Uterus (tissue), 4 donors: ENCODE measurements around the gene PCBD1. TPM values are rescaled to one million over a fixed set of nuclear protein-coding genes. Genes with fewer than 3 reads are reported as not detected.

Experiments
- DNase-seq, 2 donors: peaks; one replicate each; pipeline ENCODE4 v3.0.0-alpha.2; 2019 to 2020
- H3K27ac ChIP-seq, 2 donors: fragments of 200-600 bp; sonication (generic); 1 replicate in 1 of 2; 2 replicates in 1 of 2; pipeline ENCODE4 v1.5.1; 2016 to 2018
- H3K27me3 ChIP-seq, 2 donors: fragments of 200-600 bp; sonication (generic); one replicate each; pipeline ENCODE4 v1.5.1; 2018 to 2019; ENCODE audit warnings: control low read depth in 1 of 2
- H3K36me3 ChIP-seq, 2 donors: fragments of 200-600 bp; sonication (generic); one replicate each; pipeline ENCODE4 v1.5.1; 2019; ENCODE audit warnings: control low read depth in 1 of 2
- H3K4me1 ChIP-seq, 2 donors: fragments of 200-600 bp; sonication (generic); one replicate each; pipeline ENCODE4 v1.5.1; 2018 to 2019; ENCODE audit warnings: control low read depth in 1 of 2
- H3K4me3 ChIP-seq, 2 donors: fragments of 200-600 bp; sonication (generic); 1 replicate in 1 of 2; 2 replicates in 1 of 2; pipeline ENCODE4 v1.5.1; 2018 to 2019; ENCODE audit warnings: mild to moderate bottlenecking in 1 of 2
- H3K9me3 ChIP-seq, 2 donors: fragments of 200-600 bp; sonication (generic); one replicate each; pipeline ENCODE4 v1.5.1; 2019; ENCODE audit warnings: control low read depth in 1 of 2
- POLR2A ChIP-seq, 2 donors: fragments of 450-650 bp; IDR thresholded peaks; one replicate each; pipeline ENCODE4 v1.6.1; 2016; ENCODE audit warnings: antibody characterized with exemption in 2 of 2, mild to moderate bottlenecking in 1 of 2, moderate library complexity in 1 of 2
- intact Hi-C: fragments of 100-400 bp; cut with DNase I; formaldehyde crosslinking; loops from one replicate; pipeline ENCODE4 v1.15.1; 2023; ENCODE audit warnings: low total_unique reads
- total RNA-seq, 4 donors: library from RNA; depleted of rRNA in 3 of 4; stranded (reverse); fragments of >200 nt in 3 of 4; gene quantifications; one replicate each; pipeline versions ENCODE4 v1.1.0 to v1.2.4, GENCODE V29; 2014 to 2023
- TF ChIP-seq, protein P1 (sequence below), 4 experiments: fragments of 200-600 bp in 2 of 4; fragments of 450-650 bp in 2 of 4; sonication (generic) in 2 of 4; IDR thresholded peaks; one replicate each; pipeline ENCODE4 v1.5.1; 2016 to 2019; ENCODE audit warnings: antibody characterized with exemption in 4 of 4, mild to moderate bottlenecking in 2 of 4, moderate library complexity in 1 of 4
- donor health status: DM: yes; HTN: yes; CAD: no.

PCBD1 gene
- total RNA-seq, 4 donors from 2014 or later = 18.4 to 52.8 (median 27.9) TPM

GRCh38 chr10:70893227-70894006 is 5.1 kb upstream of the PCBD1 start:
- Histone ChIP-seq H3K27me3 (no peaks in the 10 kb centered on the region), H3K4me3 (no peak overlapping the region), H3K27ac (no peak overlapping the region), H3K9me3 (no peaks in the 10 kb centered on the region), H3K4me1 (peaks cover 0 to 5% of the 10 kb centered on the region in 2 donors), H3K36me3 (no peaks in the 10 kb centered on the region)
- intact Hi-C loops = no loop called here
- TF ChIP-seq POLR2A (IDR thresholded peaks at IDR 0.05) = no peak
- TF ChIP-seq, protein P1, sequence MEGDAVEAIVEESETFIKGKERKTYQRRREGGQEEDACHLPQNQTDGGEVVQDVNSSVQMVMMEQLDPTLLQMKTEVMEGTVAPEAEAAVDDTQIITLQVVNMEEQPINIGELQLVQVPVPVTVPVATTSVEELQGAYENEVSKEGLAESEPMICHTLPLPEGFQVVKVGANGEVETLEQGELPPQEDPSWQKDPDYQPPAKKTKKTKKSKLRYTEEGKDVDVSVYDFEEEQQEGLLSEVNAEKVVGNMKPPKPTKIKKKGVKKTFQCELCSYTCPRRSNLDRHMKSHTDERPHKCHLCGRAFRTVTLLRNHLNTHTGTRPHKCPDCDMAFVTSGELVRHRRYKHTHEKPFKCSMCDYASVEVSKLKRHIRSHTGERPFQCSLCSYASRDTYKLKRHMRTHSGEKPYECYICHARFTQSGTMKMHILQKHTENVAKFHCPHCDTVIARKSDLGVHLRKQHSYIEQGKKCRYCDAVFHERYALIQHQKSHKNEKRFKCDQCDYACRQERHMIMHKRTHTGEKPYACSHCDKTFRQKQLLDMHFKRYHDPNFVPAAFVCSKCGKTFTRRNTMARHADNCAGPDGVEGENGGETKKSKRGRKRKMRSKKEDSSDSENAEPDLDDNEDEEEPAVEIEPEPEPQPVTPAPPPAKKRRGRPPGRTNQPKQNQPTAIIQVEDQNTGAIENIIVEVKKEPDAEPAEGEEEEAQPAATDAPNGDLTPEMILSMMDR (IDR thresholded peaks at IDR 0.05) = no peak
- peak in 1 of 2 donors; percentile 6 for DNase-seq

- intact Hi-C loops = no loop called here
- no peak for DNase-seq
- H3K36me3 ChIP-seq = no peaks in the 10 kb centered on the region
- H3K4me1 ChIP-seq = peaks cover 0 to 5% of the 10 kb centered on the region in 2 donors
- H3K9me3 ChIP-seq = no peaks in the 10 kb centered on the region
- H3K27me3 ChIP-seq = no peaks in the 10 kb centered on the region
- no peak overlapping the region for H3K27ac ChIP-seq
- TF ChIP-seq POLR2A (IDR thresholded peaks at IDR 0.05) = no peak
- TF ChIP-seq, protein P1 (IDR thresholded peaks at IDR 0.05) = no peak
- no peak overlapping the region for H3K4me3 ChIP-seq
Observed at GRCh38 chr10:70892631-70893030, 4.3 kb upstream of the PCBD1 start.

- Histone ChIP-seq H3K27ac (no peak overlapping the region), H3K36me3 (no peaks in the 10 kb centered on the region), H3K9me3 (no peaks in the 10 kb centered on the region), H3K4me1 (peaks cover 0 to 5% of the 10 kb centered on the region in 2 donors), H3K4me3 (no peak overlapping the region), H3K27me3 (no peaks in the 10 kb centered on the region)
- intact Hi-C loops = no loop called here
- DNase-seq = no peak
- TF ChIP-seq, protein P1 (IDR thresholded peaks at IDR 0.05) = no peak
- TF ChIP-seq POLR2A (IDR thresholded peaks at IDR 0.05) = no peak
Observed at GRCh38 chr10:70891627-70892026, 3.3 kb upstream of the PCBD1 start.

GRCh38 chr10:70890917-70891431 is 2.6 kb upstream of the PCBD1 start:
- TF ChIP-seq, protein P1 (IDR thresholded peaks at IDR 0.05) = no peak
- TF ChIP-seq POLR2A (IDR thresholded peaks at IDR 0.05) = no peak
- H3K36me3 ChIP-seq = no peaks in the 10 kb centered on the region
- intact Hi-C loops = no loop called here
- H3K9me3 ChIP-seq = no peaks in the 10 kb centered on the region
- peak; percentile 30 to 53 for DNase-seq
- H3K27ac ChIP-seq = no peak overlapping the region
- no peaks in the 10 kb centered on the region for H3K27me3 ChIP-seq
- H3K4me1 ChIP-seq = peaks cover 0 to 5% of the 10 kb centered on the region in 2 donors
- H3K4me3 ChIP-seq = no peak overlapping the region

DNA sequence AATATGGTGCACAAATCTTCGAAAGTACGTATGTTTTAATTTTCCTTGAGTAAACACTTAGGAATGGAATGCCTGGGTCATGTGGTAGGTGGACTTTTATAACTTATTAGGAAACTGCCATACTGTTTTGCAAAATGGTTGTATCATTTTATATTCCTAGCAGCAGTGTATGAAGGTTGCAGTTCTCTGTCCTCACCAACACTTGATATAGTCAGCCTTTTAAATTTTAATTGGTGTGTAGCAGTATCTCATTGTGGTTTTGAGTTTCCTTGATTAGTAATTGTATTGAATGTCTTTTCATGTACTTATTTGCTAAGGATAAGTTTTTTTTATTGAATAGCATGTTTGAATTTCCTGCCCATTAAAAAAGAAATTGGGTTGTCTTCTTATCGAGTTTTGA is 926 bp upstream of the PCBD1 start:
- no peaks in the 10 kb centered on the region for H3K27me3 ChIP-seq
- TF ChIP-seq, protein P1 (IDR thresholded peaks at IDR 0.05) = no peak
- TF ChIP-seq POLR2A (IDR thresholded peaks at IDR 0.05) = no peak
- no peaks in the 10 kb centered on the region for H3K9me3 ChIP-seq
- no peak overlapping the region for H3K4me3 ChIP-seq
- H3K36me3 ChIP-seq = no peaks in the 10 kb centered on the region
- intact Hi-C loops = no loop called here
- H3K4me1 ChIP-seq = peaks cover 0 to 5% of the 10 kb centered on the region in 2 donors
- no peak for DNase-seq
- H3K27ac ChIP-seq = no peak overlapping the region
